Activated B cell treated with CpG ODN at 0.5 μM for 24 hours (primary cell): Measurements from ENCODE around the gene PRRC2B. TPM values are rescaled to one million over a fixed set of nuclear protein-coding genes. Genes with fewer than 3 reads are reported as not detected.

Source experiments
- ATAC-seq: fragments of 200-7000 bp; cut with Tn5 transposase; one replicate; pipeline ENCODE4 v1.10.0; 2021; ENCODE audit warnings: low read depth, mild to moderate bottlenecking, moderate library complexity
- CTCF ChIA-PET: fragments of 350-600 bp; sonication (Branson Sonifier 250); formaldehyde crosslinking; loops from one replicate; lab custom pipeline; 2021; ENCODE audit warnings: antibody characterized with exemption; lab: Charles Lee
- POLR2A ChIA-PET: fragments of 350-600 bp; sonication (Branson Sonifier 250); formaldehyde crosslinking; loops from one replicate; lab custom pipeline; 2021; ENCODE audit warnings: antibody characterized with exemption; lab: Charles Lee
- DNase-seq: peaks from one replicate; pipeline ENCODE4 v3.0.0; 2022
- H3K27ac Mint-ChIP-seq: one replicate; pipeline ENCODE4 v1.8.0; 2020; ENCODE audit warnings: mixed read lengths
- H3K27me3 Mint-ChIP-seq: one replicate; pipeline ENCODE4 v1.8.0; 2021; ENCODE audit warnings: mixed read lengths
- H3K36me3 Mint-ChIP-seq: one replicate; pipeline ENCODE4 v1.8.0; 2021; ENCODE audit warnings: low read depth, mixed read lengths
- H3K4me1 Mint-ChIP-seq: one replicate; pipeline ENCODE4 v1.8.0; 2021; ENCODE audit warnings: mixed read lengths
- H3K4me3 Mint-ChIP-seq: one replicate; pipeline ENCODE4 v1.8.0; 2020; ENCODE audit warnings: mild to moderate bottlenecking, mixed read lengths
- H3K9me3 Mint-ChIP-seq: one replicate; pipeline ENCODE4 v1.8.0; 2020; ENCODE audit warnings: mixed read lengths
- CTCF ChIP-seq: fragments of 200-600 bp; IDR thresholded peaks from one replicate; pipeline ENCODE4 v1.8.0; 2022; ENCODE audit warnings: antibody characterized with exemption, mild to moderate bottlenecking
- intact Hi-C: fragments of 100-400 bp; cut with micrococcal nuclease; formaldehyde crosslinking; loops from one replicate; pipeline ENCODE4 v1.15.1; 2024
- total RNA-seq: library from RNA; stranded (reverse); gene quantifications from 2 replicates; pipeline ENCODE4 v1.2.3, GENCODE V29; 2022

The PRRC2B gene
- total RNA-seq, 1 donor from 2014 or later: 206 TPM

DNA sequence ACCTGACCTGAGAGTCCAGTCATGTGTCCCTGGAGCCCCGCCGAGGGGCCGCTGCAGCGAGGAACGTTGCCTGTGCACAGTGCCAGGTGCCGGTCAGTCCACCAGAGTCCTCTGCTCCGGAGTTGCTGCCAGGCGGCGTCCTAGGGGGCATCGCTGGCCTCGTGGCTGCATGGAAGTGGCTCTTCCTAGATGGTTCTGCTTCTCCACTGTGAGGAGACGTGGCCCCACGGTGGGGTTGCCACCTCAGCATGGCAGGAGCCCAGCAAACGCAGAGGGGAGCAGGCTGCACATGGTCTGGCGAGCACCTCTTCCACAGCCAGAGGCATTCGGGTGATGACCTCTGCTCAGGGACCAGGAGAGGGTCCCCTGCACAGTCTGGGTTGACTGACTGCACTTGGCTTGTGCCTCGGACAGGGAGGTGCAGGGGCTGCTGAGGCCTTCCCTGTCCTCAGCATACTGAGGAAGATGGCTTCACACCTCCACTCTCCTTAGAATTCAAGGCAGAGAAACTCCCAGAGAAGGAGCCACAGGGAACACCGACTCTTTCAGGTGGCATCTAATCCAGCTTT is 83.0 kb downstream of the PRRC2B start:
- H3K36me3 Mint-ChIP-seq: peaks cover 88% of the 10 kb centered on the region
- ATAC-seq (no peak), DNase-seq (no peak)
- ChIA-PET CTCF (interaction anchor here (0.9 to 3.6 kb wide), 2 partner anchors 127 kb away, joined by 3 to 25 read pairs; no protein-coding TSS in a partner anchor), POLR2A (interaction anchor here (0.9 kb wide), 1 partner anchor 103 kb away, joined by 3 read pairs; no protein-coding TSS in a partner anchor)
- H3K27ac Mint-ChIP-seq: no peak overlapping the region
- TF ChIP-seq CTCF: no peak
- H3K4me3 Mint-ChIP-seq: no peak overlapping the region
- no peaks in the 10 kb centered on the region for H3K27me3 Mint-ChIP-seq
- no peaks in the 10 kb centered on the region for H3K9me3 Mint-ChIP-seq
- intact Hi-C loops: loop anchor here (5.0 kb wide), 1 partner anchor 35 kb away; no protein-coding TSS in a partner anchor
- H3K4me1 Mint-ChIP-seq: no peaks in the 10 kb centered on the region

DNA sequence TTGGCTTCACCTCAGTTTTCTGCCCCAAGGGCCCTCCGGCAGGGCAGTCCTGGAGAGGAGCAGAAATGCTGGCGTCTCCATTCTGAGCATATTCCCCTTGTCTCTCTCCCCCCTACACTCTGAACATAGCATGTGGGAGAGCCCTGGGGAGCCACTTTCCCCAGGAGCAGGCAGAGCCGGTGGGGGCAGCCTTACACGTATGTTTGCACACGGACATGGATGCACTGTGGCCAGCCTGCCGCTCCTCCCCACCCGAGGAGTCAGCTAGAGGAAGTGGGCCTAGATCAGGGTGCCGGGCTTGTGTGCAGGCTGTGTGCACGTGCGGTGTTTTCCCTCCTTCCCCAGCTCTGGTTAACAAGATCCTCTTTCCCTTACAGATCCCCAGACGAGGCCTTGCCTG is 83.5 kb downstream of the PRRC2B start:
- intact Hi-C loops: loop anchor here (5.0 kb wide), 1 partner anchor 35 kb away; no protein-coding TSS in a partner anchor

DNA sequence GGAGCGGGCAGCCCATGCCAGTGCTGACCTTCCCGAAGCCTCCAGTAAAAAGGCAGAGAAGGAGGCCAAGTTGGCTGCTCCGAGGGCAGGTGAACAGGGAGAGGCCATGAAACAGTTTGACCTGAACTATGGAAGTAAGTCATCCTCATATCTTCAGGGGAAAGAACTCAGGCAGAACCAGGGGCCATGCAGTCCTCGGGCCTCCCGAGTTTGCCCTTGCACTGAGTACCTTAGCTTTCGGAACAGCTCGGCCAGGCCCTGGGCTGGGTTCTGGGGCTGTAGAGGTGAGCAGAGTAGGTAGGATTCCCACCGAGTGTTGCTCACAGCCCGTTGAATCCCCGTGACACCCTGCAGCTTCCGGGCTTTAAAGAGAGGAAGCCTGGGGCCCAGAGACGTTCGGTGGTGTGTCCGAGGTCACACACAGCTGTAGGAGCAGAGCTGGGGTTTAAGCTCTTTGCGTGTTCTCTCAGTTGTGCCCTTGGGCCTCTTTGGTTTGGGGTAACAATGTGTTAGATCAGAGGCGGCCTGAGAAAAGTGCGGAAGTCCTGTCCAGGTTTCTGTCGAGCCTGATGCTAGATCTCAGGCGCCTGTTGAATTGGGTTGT is 84.0 kb downstream of the PRRC2B start:
- no peak for TF ChIP-seq CTCF
- Mint-ChIP-seq H3K27ac (peak overlapping the region; percentile 18), H3K9me3 (no peaks in the 10 kb centered on the region), H3K4me1 (no peaks in the 10 kb centered on the region), H3K27me3 (no peaks in the 10 kb centered on the region), H3K36me3 (peaks cover 91% of the 10 kb centered on the region), H3K4me3 (no peak overlapping the region)
- DNase-seq (no peak), ATAC-seq (no peak)
- CTCF ChIA-PET: interaction anchor here (1.0 to 3.6 kb wide), 5 partner anchors 81 to 128 kb away, joined by 3 to 25 read pairs (median 4); no protein-coding TSS in a partner anchor
- POLR2A ChIA-PET: interaction anchor here (0.9 kb wide), 1 partner anchor 105 kb away, joined by 3 read pairs; no protein-coding TSS in a partner anchor
- intact Hi-C loops: loop anchor here (1.0 to 5.0 kb wide), 4 partner anchors 36 to 269 kb away; partner anchors contain the start of gene PRRC2B

More for the DNA sequence above, 83.5 kb downstream of the PRRC2B start:
- POLR2A ChIA-PET: interaction anchor here (0.9 kb wide), 1 partner anchor 104 kb away, joined by 3 read pairs; no protein-coding TSS in a partner anchor
- Mint-ChIP-seq H3K27ac (no peak overlapping the region), H3K36me3 (peaks cover 89% of the 10 kb centered on the region), H3K4me3 (no peak overlapping the region), H3K27me3 (no peaks in the 10 kb centered on the region), H3K9me3 (no peaks in the 10 kb centered on the region), H3K4me1 (no peaks in the 10 kb centered on the region)
- no peak for TF ChIP-seq CTCF
- DNase-seq: no peak
- ATAC-seq: no peak
- CTCF ChIA-PET: interaction anchor here (1.0 to 3.6 kb wide), 5 partner anchors 81 to 128 kb away, joined by 3 to 25 read pairs (median 4); no protein-coding TSS in a partner anchor

- H3K9me3 Mint-ChIP-seq: no peaks in the 10 kb centered on the region
- peak overlapping the region; percentile 18 for H3K27ac Mint-ChIP-seq
- POLR2A ChIA-PET: no interaction called here
- DNase-seq: peak; percentile 56
- no peak overlapping the region for H3K4me3 Mint-ChIP-seq
- TF ChIP-seq CTCF: no peak
- H3K36me3 Mint-ChIP-seq: peaks cover 91% of the 10 kb centered on the region
- CTCF ChIA-PET: interaction anchor here (0.7 to 3.6 kb wide), 6 partner anchors 82 to 239 kb away, joined by 3 to 25 read pairs (median 4); no protein-coding TSS in a partner anchor
- no peaks in the 10 kb centered on the region for H3K27me3 Mint-ChIP-seq
- intact Hi-C loops: loop anchor here (1.0 to 5.0 kb wide), 4 partner anchors 36 to 269 kb away; partner anchors contain the start of gene PRRC2B
- H3K4me1 Mint-ChIP-seq: no peaks in the 10 kb centered on the region
- peak; percentile 57 for ATAC-seq
Observed at GRCh38 chr9:131478421-131478868, 84.6 kb downstream of the PRRC2B start.

GRCh38 chr9:131478911-131479310 is 85.0 kb downstream of the PRRC2B start:
- H3K27me3 Mint-ChIP-seq: no peaks in the 10 kb centered on the region

More at GRCh38 chr9:131478911-131479310, 85.0 kb downstream of the PRRC2B start:
- no peak overlapping the region for H3K27ac Mint-ChIP-seq
- DNase-seq: no peak
- no peaks in the 10 kb centered on the region for H3K9me3 Mint-ChIP-seq
- intact Hi-C loops: loop anchor here (1.0 to 5.0 kb wide), 4 partner anchors 37 to 268 kb away; partner anchors contain the start of gene PRRC2B
- no peaks in the 10 kb centered on the region for H3K4me1 Mint-ChIP-seq
- H3K36me3 Mint-ChIP-seq: peaks cover 91% of the 10 kb centered on the region
- ChIA-PET POLR2A (no interaction called here), CTCF (interaction anchor here (0.7 to 3.6 kb wide), 3 partner anchors 127 to 239 kb away, joined by 3 to 25 read pairs (median 4); no protein-coding TSS in a partner anchor)
- no peak overlapping the region for H3K4me3 Mint-ChIP-seq
- TF ChIP-seq CTCF: no peak
- no peak for ATAC-seq
